Measurements from ENCODE around the gene SF1. TPM values are rescaled to one million over a fixed set of nuclear protein-coding genes. Genes with fewer than 3 reads are reported as not detected.

Gene SF1, protein sequence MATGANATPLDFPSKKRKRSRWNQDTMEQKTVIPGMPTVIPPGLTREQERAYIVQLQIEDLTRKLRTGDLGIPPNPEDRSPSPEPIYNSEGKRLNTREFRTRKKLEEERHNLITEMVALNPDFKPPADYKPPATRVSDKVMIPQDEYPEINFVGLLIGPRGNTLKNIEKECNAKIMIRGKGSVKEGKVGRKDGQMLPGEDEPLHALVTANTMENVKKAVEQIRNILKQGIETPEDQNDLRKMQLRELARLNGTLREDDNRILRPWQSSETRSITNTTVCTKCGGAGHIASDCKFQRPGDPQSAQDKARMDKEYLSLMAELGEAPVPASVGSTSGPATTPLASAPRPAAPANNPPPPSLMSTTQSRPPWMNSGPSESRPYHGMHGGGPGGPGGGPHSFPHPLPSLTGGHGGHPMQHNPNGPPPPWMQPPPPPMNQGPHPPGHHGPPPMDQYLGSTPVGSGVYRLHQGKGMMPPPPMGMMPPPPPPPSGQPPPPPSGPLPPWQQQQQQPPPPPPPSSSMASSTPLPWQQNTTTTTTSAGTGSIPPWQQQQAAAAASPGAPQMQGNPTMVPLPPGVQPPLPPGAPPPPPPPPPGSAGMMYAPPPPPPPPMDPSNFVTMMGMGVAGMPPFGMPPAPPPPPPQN
- total RNA-seq = 160 and 190 TPM in 2 replicates

DNA sequence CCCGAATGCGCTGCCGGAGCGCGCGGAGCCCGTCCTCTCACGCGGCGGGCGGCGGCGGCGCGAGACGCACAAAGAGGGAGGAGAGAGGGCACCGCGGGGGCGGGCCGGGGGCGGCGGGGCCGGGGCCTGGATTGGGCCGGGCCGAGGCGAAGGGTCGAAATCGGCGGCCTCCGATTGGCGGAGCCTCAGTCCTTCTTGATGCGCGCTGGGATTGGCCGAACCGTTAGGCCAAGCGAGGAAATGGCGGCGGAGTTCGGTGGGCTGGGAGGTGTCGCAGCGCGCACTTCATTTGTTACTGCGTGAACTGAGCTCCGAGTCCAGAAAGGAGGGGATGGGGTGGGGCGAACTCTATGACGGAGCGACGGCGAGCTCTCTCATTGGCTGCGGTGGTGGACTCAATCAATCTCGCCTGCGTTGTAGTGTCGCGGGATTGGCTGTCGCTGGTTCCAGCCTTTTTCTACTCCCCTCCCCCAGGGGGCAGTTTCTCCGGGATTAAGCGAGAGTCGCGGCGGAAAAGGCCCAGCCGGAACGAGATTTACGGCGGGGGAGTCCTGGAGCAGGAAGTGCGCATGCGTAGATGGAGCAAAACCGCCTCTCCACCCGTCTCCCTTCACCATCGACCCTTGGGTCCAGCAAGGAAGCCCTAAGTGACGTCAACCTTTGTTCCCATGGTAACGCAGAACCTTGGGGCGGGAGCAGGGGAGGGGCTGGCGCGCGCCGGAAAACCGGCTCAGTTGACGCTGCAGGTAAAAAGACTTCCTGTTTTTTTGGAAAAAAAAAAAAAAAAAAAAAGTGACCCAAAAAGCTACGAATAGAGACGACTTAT lies at the start of gene SF1:
Gene SF1 (minus strand): TSS at position 70 of the 826 bp plus-strand sequence. CDS start 150 bp downstream, outside the sequence.

DNA sequence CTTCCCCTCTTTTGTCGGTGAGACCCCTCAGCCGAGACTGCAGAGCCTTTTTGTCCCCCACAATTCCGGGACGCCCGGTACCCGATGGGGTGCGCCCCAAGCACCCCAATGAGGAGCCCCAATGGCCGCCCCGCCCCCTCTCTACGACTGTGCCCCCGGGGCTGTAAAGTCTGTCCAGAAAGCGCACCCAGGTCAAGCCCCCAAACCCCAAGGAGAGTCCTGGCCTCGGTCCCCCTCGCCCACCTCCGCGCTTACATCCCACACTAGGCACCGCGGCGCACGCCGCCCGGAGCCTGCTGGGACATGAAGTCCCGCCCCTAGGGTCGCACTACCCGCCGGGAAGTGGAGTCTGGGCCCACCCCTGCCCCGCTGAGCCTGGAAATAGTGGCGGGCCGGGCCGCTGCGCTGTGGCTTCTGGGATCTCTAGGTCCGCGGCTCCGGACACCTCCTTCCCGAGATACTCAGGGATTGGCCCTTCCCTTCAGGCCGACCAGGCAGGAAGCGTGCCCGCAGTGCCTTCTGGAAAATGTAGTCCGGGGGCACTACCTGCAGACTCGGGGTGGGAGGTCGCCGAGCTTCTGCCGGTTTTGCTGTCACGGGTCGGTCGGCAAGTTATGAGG lies 32.0 kb upstream of the SF1 start, which contains the start of gene MEN1:
Gene MEN1 (minus strand): TSS at position 281 of the 620 bp plus-strand sequence. CDS start 442 bp downstream, outside the sequence.

DNA sequence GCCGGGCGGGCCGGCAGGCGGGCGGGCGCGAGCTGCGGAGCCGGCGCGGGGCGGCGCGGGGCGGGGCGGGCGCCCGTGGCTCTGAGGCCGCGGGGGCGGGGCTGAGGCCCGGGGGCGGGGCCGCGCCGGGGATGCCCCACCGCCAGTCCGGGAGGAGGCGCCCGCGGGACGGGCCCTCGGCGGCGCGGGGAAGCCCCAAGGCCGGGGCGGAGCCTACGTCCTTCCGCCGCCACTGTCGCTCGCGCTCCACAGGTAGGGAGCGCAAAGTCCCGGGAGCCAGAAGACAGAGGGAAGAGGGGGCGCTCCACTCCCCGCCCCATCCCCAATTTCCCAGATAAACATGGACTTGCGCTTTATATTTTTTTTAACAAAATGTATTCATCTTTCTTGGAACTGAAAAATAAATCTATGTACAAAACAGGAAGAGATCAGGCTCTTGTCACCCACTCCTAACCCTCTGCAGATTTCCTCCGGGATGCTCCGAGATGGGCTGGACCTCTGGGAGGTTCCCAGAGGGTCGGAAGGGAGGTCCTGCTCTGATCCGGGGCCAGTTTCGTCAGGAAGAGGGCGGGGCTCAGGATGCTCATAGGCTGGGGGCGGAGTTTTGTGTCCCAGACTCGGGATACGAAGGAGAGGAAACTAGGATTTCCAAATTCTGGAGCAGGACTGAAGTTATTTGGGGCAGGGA lies 25.0 kb upstream of the SF1 start, which contains the start of gene MAP4K2:
Gene MAP4K2 (minus strand): TSS at position 57 of the 688 bp plus-strand sequence. CDS start 65 bp downstream, outside the sequence.

DNA sequence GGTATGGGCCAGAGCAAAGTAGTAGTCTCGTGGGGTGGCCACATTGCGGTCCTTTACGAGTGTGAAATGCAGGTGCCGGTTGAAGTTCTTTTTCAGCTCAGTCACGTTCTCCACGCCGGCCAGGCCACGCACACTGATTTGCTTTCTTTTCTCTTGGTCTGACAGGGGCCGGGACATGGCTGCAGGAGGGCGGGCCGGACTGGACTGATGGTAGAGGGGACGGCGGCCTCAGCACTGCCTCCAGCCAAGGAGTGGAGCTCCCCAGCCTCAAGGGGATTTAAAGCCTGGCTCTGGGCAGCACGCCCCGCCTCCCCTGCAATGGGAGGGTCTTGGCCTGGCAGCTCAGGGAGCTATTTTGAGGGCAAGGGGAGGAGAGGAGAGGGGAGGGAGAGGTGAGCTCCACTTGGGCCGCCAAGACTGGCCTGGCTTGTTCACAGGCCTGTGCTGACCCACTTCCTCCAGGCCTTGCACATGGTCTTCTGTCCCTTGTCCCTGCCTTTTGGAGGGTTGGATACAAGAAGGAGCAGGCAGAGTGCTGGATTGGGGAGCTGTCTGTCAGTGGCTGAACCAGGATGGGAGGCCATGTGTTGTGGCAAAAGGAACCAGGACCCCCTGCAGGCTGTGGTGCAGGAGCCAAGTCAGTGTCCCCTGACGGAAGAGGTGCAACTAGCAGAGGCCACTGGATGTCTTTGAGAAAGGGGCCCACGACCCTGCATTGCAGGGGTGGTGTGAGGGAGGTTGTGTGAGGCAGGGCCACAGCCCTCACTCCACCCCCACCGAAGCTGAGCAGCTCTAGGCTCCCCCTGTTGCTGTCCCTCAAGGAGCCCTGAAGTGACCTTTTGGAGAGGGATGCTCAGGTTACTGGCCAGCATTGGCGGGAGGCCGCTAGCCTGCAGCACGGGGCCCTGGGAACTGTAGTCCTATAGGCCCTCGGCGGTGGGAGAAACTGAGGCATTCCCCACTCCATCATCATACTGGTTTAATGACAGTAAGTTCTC lies 18.3 kb downstream of the SF1 start, which contains the start of gene PYGM:
Gene PYGM (minus strand): TSS at position 253 of the 998 bp plus-strand sequence. CDS start 76 bp downstream, at position 177.

DNA sequence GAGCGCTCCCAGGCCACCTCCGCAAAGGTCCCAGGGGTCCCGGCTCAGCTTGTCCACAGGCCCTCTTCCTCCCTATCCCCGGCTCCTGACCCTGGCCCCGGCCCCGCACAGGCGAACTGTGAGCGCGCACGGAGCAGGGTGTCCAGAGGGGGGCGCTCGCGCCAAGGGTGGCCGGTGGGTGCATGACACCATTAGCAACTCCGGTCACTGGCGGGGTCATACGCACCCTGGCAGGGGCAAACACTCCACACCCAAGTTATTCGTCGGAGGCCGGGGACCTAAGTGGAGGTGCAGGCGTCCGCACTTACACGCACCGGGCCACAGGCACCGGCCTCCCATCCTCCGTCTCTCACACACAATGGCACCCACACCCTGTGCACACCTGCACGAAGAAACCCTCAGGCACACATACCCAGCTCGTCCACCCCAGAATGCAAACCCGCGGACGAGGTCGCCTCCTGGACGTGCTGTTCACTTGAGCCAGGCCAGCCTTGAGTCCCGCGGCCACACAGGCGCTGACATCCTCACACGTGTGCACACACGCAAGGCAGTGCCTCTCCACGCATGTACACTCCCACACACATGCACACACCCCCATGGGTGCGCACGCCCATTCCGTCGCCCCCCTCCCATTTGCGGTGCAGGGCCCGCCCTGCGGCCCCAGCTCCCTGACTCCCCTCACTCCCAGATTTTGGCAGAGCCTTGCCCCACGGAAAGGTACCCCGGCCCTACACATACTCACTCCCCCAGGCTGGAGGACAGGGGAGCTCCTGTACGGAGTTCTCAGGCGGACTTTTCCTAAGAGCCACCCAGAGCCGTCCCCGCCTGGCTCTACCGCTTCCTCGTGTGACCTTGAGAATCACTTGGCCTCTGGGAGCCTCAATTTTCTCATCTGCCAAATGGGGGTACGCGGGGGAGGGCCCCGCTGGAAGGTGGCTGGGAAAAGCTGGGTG lies 34.5 kb downstream of the SF1 start, which contains the start of gene RASGRP2:
Gene RASGRP2 (minus strand): TSS at position 552 of the 953 bp plus-strand sequence. CDS start 1,276 bp downstream, outside the sequence.

DNA sequence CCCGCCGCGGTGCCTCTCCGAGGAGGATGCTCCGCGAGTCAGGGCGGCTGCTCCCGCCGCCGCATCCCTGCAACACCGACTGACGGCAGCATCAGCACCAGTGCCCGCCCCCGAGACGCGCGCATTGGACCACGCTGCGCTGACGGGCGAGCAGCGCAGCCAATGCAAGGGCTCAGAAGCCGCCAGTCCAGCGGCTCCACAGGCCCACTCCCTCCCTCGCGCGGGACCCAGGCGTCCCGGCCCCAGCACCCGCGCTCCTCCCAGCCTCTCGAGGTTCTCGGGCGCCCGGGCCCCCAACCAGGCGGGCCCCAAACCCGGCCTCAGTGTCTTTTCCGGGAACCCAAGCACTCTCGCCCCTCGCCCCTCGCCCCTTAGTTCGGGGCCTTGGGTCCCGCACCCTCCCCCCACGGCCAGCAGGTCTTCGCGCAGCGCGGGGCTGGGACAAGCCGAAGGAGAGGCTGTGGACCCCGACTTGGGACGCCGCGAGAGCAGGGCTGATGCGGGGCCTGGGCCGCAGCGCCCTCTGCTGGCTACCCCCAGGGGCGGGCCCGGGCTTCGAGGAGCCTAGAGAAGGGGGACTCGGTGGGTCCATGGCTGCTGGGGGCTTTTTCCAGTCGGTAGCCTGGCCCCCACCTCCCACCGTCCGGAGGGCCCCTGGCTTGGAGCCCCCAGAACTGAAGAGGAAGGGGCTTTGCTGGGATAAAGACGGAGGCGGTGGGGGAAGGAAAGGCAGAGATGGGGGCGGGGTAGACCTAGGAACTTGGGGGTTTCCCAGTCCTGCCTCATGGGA lies 55.0 kb downstream of the SF1 start, which contains the start of gene NRXN2:
Gene NRXN2 (minus strand): TSS at position 81 of the 790 bp plus-strand sequence. CDS start 9,498 bp downstream, outside the sequence.

Other genes with a start within 250 kb of the SF1 start
- gene SLC22A11, start 222.6 kb downstream of the SF1 start, total RNA-seq = 0.25 and 0.33 TPM in 2 replicates
- not detected in 2 replicates for gene SLC22A12, start 187.3 kb downstream of the SF1 start, total RNA-seq
- gene NRXN2, start 55.3 kb downstream of the SF1 start, total RNA-seq = not detected in 2 replicates
- 1.3 TPM in 1 of 2 replicates, not detected in the other for gene RASGRP2, start 34.4 kb downstream of the SF1 start, total RNA-seq
- 0.16 and 2.3 TPM in 2 replicates for gene PYGM, start 18.6 kb downstream of the SF1 start, total RNA-seq
- gene MAP4K2, start 24.7 kb upstream of the SF1 start, total RNA-seq = 26.4 and 29.5 TPM in 2 replicates
- gene MEN1, start 32.0 kb upstream of the SF1 start, total RNA-seq = 34.2 and 34.9 TPM in 2 replicates
- gene CDC42BPG, start 66.1 kb upstream of the SF1 start, total RNA-seq = 2.1 and 10.1 TPM in 2 replicates
- 109 and 125 TPM in 2 replicates for gene EHD1, start 100.1 kb upstream of the SF1 start, total RNA-seq
- 27.2 and 29.9 TPM in 2 replicates for gene ATG2A, start 138.7 kb upstream of the SF1 start, total RNA-seq
- gene PPP2R5B, start 146.1 kb upstream of the SF1 start, total RNA-seq = 14.3 and 24.8 TPM in 2 replicates
- gene GPHA2, start 157.4 kb upstream of the SF1 start, total RNA-seq = not detected in 2 replicates
- not detected in 2 replicates for gene MAJIN, start 193.6 kb upstream of the SF1 start, total RNA-seq
- gene BATF2, start 218.4 kb upstream of the SF1 start, total RNA-seq = 0.65 and 1.3 TPM in 2 replicates
- gene ARL2, start 235.6 kb upstream of the SF1 start, total RNA-seq = 183 and 212 TPM in 2 replicates
- gene SNX15, start 248.9 kb upstream of the SF1 start, total RNA-seq = 18.9 and 25.1 TPM in 2 replicates